Calu3 (cell line): Measurements from ENCODE around the gene EYA2. TPM values are rescaled to one million over a fixed set of nuclear protein-coding genes. Genes with fewer than 3 reads are reported as not detected.

Experiments
- BruUV-seq: library from RNA; stranded (reverse); fragments of 400-500 nt; replicated peaks from 2 replicates; lab custom pipeline; 2021; lab: Mats Ljungman, UMichigan
- CTCF ChIA-PET: fragments of 300-600 bp; sonication (Branson Sonifier 250); formaldehyde crosslinking; loops from one replicate; lab custom pipeline; 2022; ENCODE audit warnings: antibody characterized with exemption; lab: Charles Lee
- DNase-seq: peaks from one replicate; pipeline ENCODE4 v3.0.0; 2022
- H3K27ac Mint-ChIP-seq: one replicate; pipeline ENCODE4 v1.8.0; 2022; ENCODE audit warnings: mixed read lengths; ENCODE audit not compliant: unreplicated experiment
- H3K27me3 Mint-ChIP-seq: one replicate; pipeline ENCODE4 v1.8.0; 2022; ENCODE audit warnings: mixed read lengths; ENCODE audit not compliant: unreplicated experiment
- H3K36me3 Mint-ChIP-seq: one replicate; pipeline ENCODE4 v1.8.0; 2022; ENCODE audit warnings: mild to moderate bottlenecking, moderate library complexity, mixed read lengths; ENCODE audit not compliant: insufficient read depth, unreplicated experiment
- H3K4me1 Mint-ChIP-seq: one replicate; pipeline ENCODE4 v1.8.0; 2022; ENCODE audit warnings: mild to moderate bottlenecking, low read depth, mixed read lengths; ENCODE audit not compliant: unreplicated experiment
- H3K4me3 Mint-ChIP-seq: one replicate; pipeline ENCODE4 v1.8.0; 2022; ENCODE audit warnings: mild to moderate bottlenecking, low read depth, moderate library complexity, mixed read lengths; ENCODE audit not compliant: unreplicated experiment
- H3K9me3 Mint-ChIP-seq: one replicate; pipeline ENCODE4 v1.8.0; 2022; ENCODE audit warnings: low read depth, mixed read lengths; ENCODE audit not compliant: unreplicated experiment
- CTCF ChIP-seq: fragments of 200-600 bp; IDR thresholded peaks from one replicate; pipeline ENCODE4 v1.8.0; 2022; ENCODE audit warnings: antibody characterized with exemption; ENCODE audit not compliant: unreplicated experiment
- intact Hi-C: fragments of 100-400 bp; cut with micrococcal nuclease; formaldehyde crosslinking; loops from one replicate; pipeline ENCODE4 v1.10.0; 2022; ENCODE audit not compliant: unreplicated experiment
- total RNA-seq: library from RNA; stranded (reverse); gene quantifications from 2 replicates; pipeline ENCODE4 v1.2.3, GENCODE V29; 2022

Gene EYA2
- total RNA-seq, 1 experiment from 2014 or later = 0.35 TPM

GRCh38 chr20:46974669-46975434 is 80.2 kb downstream of the EYA2 start:
- H3K4me1 Mint-ChIP-seq = peaks cover 24% of the 10 kb centered on the region
- TF ChIP-seq CTCF = no peak
- peaks cover 29% of the 10 kb centered on the region for H3K27me3 Mint-ChIP-seq
- no peaks in the 10 kb centered on the region for H3K9me3 Mint-ChIP-seq
- intact Hi-C loops = no loop called here
- H3K27ac Mint-ChIP-seq = no peak overlapping the region
- DNase-seq = no peak
- no peak overlapping the region for H3K4me3 Mint-ChIP-seq
- CTCF ChIA-PET = no interaction called here
- no TSS peak for BruUV-seq
- H3K36me3 Mint-ChIP-seq = no peaks in the 10 kb centered on the region

GRCh38 chr20:46975976-46976375 is 81.3 kb downstream of the EYA2 start:
- no peaks in the 10 kb centered on the region for H3K9me3 Mint-ChIP-seq
- H3K4me3 Mint-ChIP-seq = no peak overlapping the region
- H3K27ac Mint-ChIP-seq = no peak overlapping the region
- H3K4me1 Mint-ChIP-seq = peaks cover 15% of the 10 kb centered on the region
- intact Hi-C loops = no loop called here
- CTCF ChIA-PET = no interaction called here
- no TSS peak for BruUV-seq
- DNase-seq = no peak
- H3K27me3 Mint-ChIP-seq = peaks cover 29% of the 10 kb centered on the region
- no peak for TF ChIP-seq CTCF
- H3K36me3 Mint-ChIP-seq = no peaks in the 10 kb centered on the region

- peaks cover 3% of the 10 kb centered on the region for H3K4me1 Mint-ChIP-seq
- H3K36me3 Mint-ChIP-seq = no peaks in the 10 kb centered on the region
- no TSS peak for BruUV-seq
- DNase-seq = no peak
- CTCF ChIA-PET = no interaction called here
- H3K4me3 Mint-ChIP-seq = no peak overlapping the region
- H3K27ac Mint-ChIP-seq = no peak overlapping the region
- TF ChIP-seq CTCF = no peak
- no peaks in the 10 kb centered on the region for H3K9me3 Mint-ChIP-seq
- intact Hi-C loops = no loop called here
- peaks cover 18% of the 10 kb centered on the region for H3K27me3 Mint-ChIP-seq
Measured at GRCh38 chr20:46977204-46977603, 82.6 kb downstream of the EYA2 start.

- Mint-ChIP-seq H3K4me3 (no peak overlapping the region), H3K27me3 (peaks cover 10% of the 10 kb centered on the region), H3K9me3 (peaks cover 2% of the 10 kb centered on the region), H3K27ac (no peak overlapping the region), H3K36me3 (no peaks in the 10 kb centered on the region), H3K4me1 (no peaks in the 10 kb centered on the region)
- CTCF ChIA-PET = no interaction called here
- TF ChIP-seq CTCF = no peak
- DNase-seq = no peak
- BruUV-seq = no TSS peak
- intact Hi-C loops = no loop called here
Measured at GRCh38 chr20:46977909-46978588, 83.4 kb downstream of the EYA2 start.
